RWPE2 (cell line): ENCODE data around the gene FARS2.

ENCODE experiments used
- ATAC-seq: fragments of 200-7000 bp; cut with Tn5 transposase; 3 replicates; pipeline ENCODE4 v1.9.1; 2021; ENCODE audit warnings: low read depth
- DNase-seq: peaks from one replicate; pipeline ENCODE4 v3.0.0-alpha.2; 2020; ENCODE audit warnings: low spot score
- H3K27ac ChIP-seq: fragments of 450-650 bp; 2 replicates; pipeline ENCODE4 v1.5.1; 2017; ENCODE audit warnings: mild to moderate bottlenecking; ENCODE audit not compliant: poor library complexity, severe bottlenecking
- H3K27me3 ChIP-seq: fragments of 250-450 bp; sonication (Bioruptor Pico); 2 replicates; pipeline ENCODE4 v1.5.1; 2021; ENCODE audit warnings: mild to moderate bottlenecking, moderate library complexity; ENCODE audit not compliant: insufficient read depth, poor library complexity, severe bottlenecking
- H3K36me3 ChIP-seq: fragments of 250-450 bp; sonication (Bioruptor Pico); 2 replicates; pipeline ENCODE4 v1.5.1; 2020; ENCODE audit warnings: low read depth, mild to moderate bottlenecking, moderate library complexity
- H3K4me1 ChIP-seq: fragments of 250-450 bp; sonication (Bioruptor Pico); 2 replicates; pipeline ENCODE4 v1.5.1; 2021; ENCODE audit warnings: mild to moderate bottlenecking, moderate library complexity; ENCODE audit not compliant: insufficient read depth, poor library complexity, severe bottlenecking
- H3K4me3 ChIP-seq: fragments of 250-450 bp; sonication (Bioruptor Pico); 2 replicates; pipeline ENCODE4 v1.5.1; 2021; ENCODE audit warnings: mild to moderate bottlenecking, moderate library complexity; ENCODE audit not compliant: severe bottlenecking
- H3K9me3 ChIP-seq: fragments of 250-450 bp; sonication (Bioruptor Pico); 2 replicates; pipeline ENCODE4 v1.5.1; 2021; ENCODE audit warnings: mild to moderate bottlenecking, moderate library complexity; ENCODE audit not compliant: severe bottlenecking
- CTCF ChIP-seq: fragments of 450-650 bp; IDR thresholded peaks from one replicate; pipeline ENCODE4 v1.5.1; 2017; ENCODE audit warnings: mild to moderate bottlenecking, moderate library complexity; ENCODE audit not compliant: poor library complexity, severe bottlenecking

FARS2 gene

GRCh38 chr6:5307058-5307457 is 45.7 kb downstream of the FARS2 start:
- no peaks in the 10 kb centered on the region for H3K36me3 ChIP-seq
- H3K4me1 ChIP-seq = no peaks in the 10 kb centered on the region
- TF ChIP-seq CTCF = no peak
- H3K9me3 ChIP-seq = no peaks in the 10 kb centered on the region
- H3K27ac ChIP-seq = no peak overlapping the region
- no peak for ATAC-seq
- H3K4me3 ChIP-seq = no peak overlapping the region
- no peaks in the 10 kb centered on the region for H3K27me3 ChIP-seq
- DNase-seq = no peak

- Histone ChIP-seq H3K9me3 (no peaks in the 10 kb centered on the region), H3K27me3 (no peaks in the 10 kb centered on the region), H3K27ac (no peak overlapping the region), H3K36me3 (no peaks in the 10 kb centered on the region), H3K4me1 (no peaks in the 10 kb centered on the region), H3K4me3 (no peak overlapping the region)
- TF ChIP-seq CTCF = no peak
- no peak; the same call in 2 of the 3 replicates for ATAC-seq
- no peak for DNase-seq
Measured at GRCh38 chr6:5308066-5308465, 46.8 kb downstream of the FARS2 start.

GRCh38 chr6:5314191-5314865 is 53.0 kb downstream of the FARS2 start:
- DNase-seq (no peak), ATAC-seq (no peak)
- no peaks in the 10 kb centered on the region for H3K27me3 ChIP-seq
- H3K9me3 ChIP-seq = no peaks in the 10 kb centered on the region
- H3K4me3 ChIP-seq = no peak overlapping the region
- TF ChIP-seq CTCF = no peak
- no peaks in the 10 kb centered on the region for H3K4me1 ChIP-seq
- no peaks in the 10 kb centered on the region for H3K36me3 ChIP-seq
- no peak overlapping the region for H3K27ac ChIP-seq

- no peak overlapping the region for H3K4me3 ChIP-seq
Measured at GRCh38 chr6:5315881-5316280, 54.6 kb downstream of the FARS2 start.

More at GRCh38 chr6:5315881-5316280, 54.6 kb downstream of the FARS2 start:
- Histone ChIP-seq H3K27ac (no peak overlapping the region), H3K4me1 (no peaks in the 10 kb centered on the region), H3K9me3 (no peaks in the 10 kb centered on the region), H3K36me3 (no peaks in the 10 kb centered on the region), H3K27me3 (no peaks in the 10 kb centered on the region)
- no peak for TF ChIP-seq CTCF
- DNase-seq = no peak
- no peak for ATAC-seq
